ENCODE data around the gene SPECC1. TPM values are rescaled to one million over a fixed set of nuclear protein-coding genes. Genes with fewer than 3 reads are reported as not detected.
"Not testable (repeated sequence)": the region's sequence is repeated elsewhere in the genome, so short reads cannot be mapped to it uniquely, and the experiment has no call there.

SPECC1 gene
- total RNA-seq, 4 donors from 2014 or later: 9.8 to 24.2 (median 11.7) TPM

- intact Hi-C loops (cut with DNase I; ENCODE audit: low total_unique reads): no loop called here
- 80 to 89% methylated on average over 4 of the region's 4 CpGs for WGBS, 2 donors
- no peak for DNase-seq (ENCODE audit: low spot score in 2 of 2)
- TF ChIP-seq CTCF (IDR thresholded peaks at IDR 0.05) (no peak), POLR2A (IDR thresholded peaks at IDR 0.05) (no peak)
- H3K4me3 ChIP-seq (ENCODE audit: low read depth, poor library complexity, severe bottlenecking): no peak overlapping the region
Observed at GRCh38 chr17:20259668-20260067, 250.5 kb downstream of the SPECC1 start.

- no peak for TF ChIP-seq POLR2A (IDR thresholded peaks at IDR 0.05)
- no peak for TF ChIP-seq CTCF (IDR thresholded peaks at IDR 0.05)
- no peak for DNase-seq (ENCODE audit: low spot score in 2 of 2)
- no peak overlapping the region for H3K4me3 ChIP-seq (ENCODE audit: low read depth, poor library complexity, severe bottlenecking)
- WGBS, 2 donors: 51 to 62% methylated on average over 6 of the region's 6 CpGs
- intact Hi-C loops (cut with DNase I; ENCODE audit: low total_unique reads): no loop called here
Observed at GRCh38 chr17:20260268-20260667, 251.1 kb downstream of the SPECC1 start.

GRCh38 chr17:20262226-20263114 is 253.3 kb downstream of the SPECC1 start:
- intact Hi-C loops (cut with DNase I; ENCODE audit: low total_unique reads): no loop called here
- 79 to 86% methylated on average over 8 of the region's 8 CpGs for WGBS, 2 donors
- no peak for TF ChIP-seq POLR2A (IDR thresholded peaks at IDR 0.05)
- TF ChIP-seq CTCF (IDR thresholded peaks at IDR 0.05): no peak
- H3K4me3 ChIP-seq (ENCODE audit: low read depth, poor library complexity, severe bottlenecking): no peak overlapping the region
- no peak for DNase-seq (ENCODE audit: low spot score in 2 of 2)

GRCh38 chr17:20263115-20263433 is 253.9 kb downstream of the SPECC1 start:
- DNase-seq (ENCODE audit: low spot score in 2 of 2); H3K4me3 ChIP-seq (ENCODE audit: low read depth, poor library complexity, severe bottlenecking); intact Hi-C loops (cut with DNase I; ENCODE audit: low total_unique reads): not testable (repeated sequence)
- WGBS, 2 donors: 69 to 85% methylated on average over 5 of the region's 5 CpGs

GRCh38 chr17:20263595-20263994 is 254.4 kb downstream of the SPECC1 start:
- DNase-seq (ENCODE audit: low spot score in 2 of 2): no peak
- TF ChIP-seq POLR2A (IDR thresholded peaks at IDR 0.05) (no peak), CTCF (IDR thresholded peaks at IDR 0.05) (no peak)
- no peak overlapping the region for H3K4me3 ChIP-seq (ENCODE audit: low read depth, poor library complexity, severe bottlenecking)
- 65 to 71% methylated on average over 5 of the region's 5 CpGs for WGBS, 2 donors
- intact Hi-C loops (cut with DNase I; ENCODE audit: low total_unique reads): no loop called here

GRCh38 chr17:20264996-20265395 is 255.8 kb downstream of the SPECC1 start:
- no peak for DNase-seq (ENCODE audit: low spot score in 2 of 2)
- no peak for TF ChIP-seq CTCF (IDR thresholded peaks at IDR 0.05)
- TF ChIP-seq POLR2A (IDR thresholded peaks at IDR 0.05): no peak
- 86 to 88% methylated on average over 6 of the region's 6 CpGs for WGBS, 2 donors
- intact Hi-C loops (cut with DNase I; ENCODE audit: low total_unique reads): no loop called here
- no peak overlapping the region for H3K4me3 ChIP-seq (ENCODE audit: low read depth, poor library complexity, severe bottlenecking)

Data from lower leg skin (tissue), 4 donors.